H1 (cell line): ENCODE measurements around the gene DCXR. TPM values are rescaled to one million over a fixed set of nuclear protein-coding genes. Genes with fewer than 3 reads are reported as not detected.

Experiments
- CTCF ChIA-PET: fragments of 300-600 bp; sonication (Branson Sonifier 250); formaldehyde crosslinking; loops from one replicate; lab custom pipeline; 2021; ENCODE audit not compliant: partially characterized antibody; lab: Charles Lee
- POLR2A ChIA-PET: fragments of 300-600 bp; sonication (Branson Sonifier 250); formaldehyde crosslinking; loops from one replicate; lab custom pipeline; 2021; ENCODE audit warnings: inconsistent platforms; ENCODE audit not compliant: partially characterized antibody; lab: Charles Lee
- DNase-seq, 2 experiments: peaks; one replicate each; pipeline versions ENCODE4 v3.0.0 to v3.0.0-alpha.2; 2010 to 2022; ENCODE audit warnings: low spot score in 2 of 2, low read depth in 1 of 2, mixed read lengths in 1 of 2
- FAIRE-seq: peaks from 2 replicates; lab custom pipeline; 2011; peaks lifted over from hg19 to GRCh38; lab: Jason Lieb, UNC
- H2AFZ ChIP-seq: 2 replicates; pipeline ENCODE4 v1.8.1; 2012; ENCODE audit warnings: low read length, inconsistent platforms
- H2AK5ac ChIP-seq: 2 replicates; pipeline ENCODE4 v1.6.1; 2013; ENCODE audit warnings: low read depth, low read length
- H2BK120ac ChIP-seq: replicated peaks from 2 replicates; pipeline ENCODE3; 2013; ENCODE audit warnings: low read depth, low read length, inconsistent platforms
- H2BK12ac ChIP-seq: 2 replicates; pipeline ENCODE4 v1.6.1; 2013; ENCODE audit warnings: low read depth, low read length
- H2BK15ac ChIP-seq: 2 replicates; pipeline ENCODE4 v1.6.1; 2013; ENCODE audit warnings: low read length
- H2BK20ac ChIP-seq: 2 replicates; pipeline ENCODE4 v1.6.1; 2013; ENCODE audit warnings: low read length
- H2BK5ac ChIP-seq: 2 replicates; pipeline ENCODE4 v1.6.1; 2013; ENCODE audit warnings: low read depth, low read length
- H3K14ac ChIP-seq: 2 replicates; pipeline ENCODE4 v1.6.1; 2013; ENCODE audit warnings: inconsistent platforms; ENCODE audit not compliant: insufficient read length
- H3K18ac ChIP-seq: 2 replicates; pipeline ENCODE4 v1.6.1; 2013; ENCODE audit warnings: low read length; ENCODE audit errors: extremely low read depth
- H3K23ac ChIP-seq: 2 replicates; pipeline ENCODE4 v1.6.1; 2013; ENCODE audit warnings: inconsistent platforms; ENCODE audit not compliant: insufficient read length
- H3K23me2 ChIP-seq: 2 replicates; pipeline ENCODE4 v1.6.1; 2013; ENCODE audit warnings: low read depth, low read length
- H3K27ac ChIP-seq: 2 replicates; pipeline ENCODE4 v1.6.1; 2011; ENCODE audit warnings: low read depth, low read length, inconsistent platforms
- H3K27me3 ChIP-seq, 4 experiments: replicated peaks in 1 of 4; 1 replicate in 1 of 4; 2 replicates in 3 of 4; pipeline versions ENCODE4 v1.6.1 to v1.8.1; 2011 to 2013; ENCODE audit warnings: low read length in 3 of 4, mild to moderate bottlenecking in 3 of 4, inconsistent platforms in 2 of 4, mixed read lengths in 2 of 4, moderate library complexity in 1 of 4; ENCODE audit not compliant: control insufficient read depth in 3 of 4, insufficient read depth in 3 of 4; ENCODE audit errors: extremely low read depth in 1 of 4
- H3K36me3 ChIP-seq, 4 experiments: 2 replicates each; pipeline versions ENCODE4 v1.6.1 to v1.8.1; 2011 to 2013; ENCODE audit warnings: mild to moderate bottlenecking in 4 of 4, low read length in 3 of 4, moderate library complexity in 2 of 4, control low read depth in 1 of 4, inconsistent platforms in 1 of 4; ENCODE audit not compliant: insufficient read depth in 4 of 4, control insufficient read depth in 2 of 4
- H3K4ac ChIP-seq: replicated peaks from 2 replicates; pipeline ENCODE3; 2013; ENCODE audit warnings: low read length, low read depth, mixed read lengths, inconsistent platforms; ENCODE audit not compliant: insufficient read length
- H3K4me1 ChIP-seq, 4 experiments: replicated peaks in 1 of 4; 1 replicate in 1 of 4; 2 replicates in 3 of 4; pipeline versions ENCODE4 v1.6.1 to v1.8.1; 2011 to 2013; ENCODE audit warnings: low read length in 3 of 4, inconsistent platforms in 2 of 4, mixed read lengths in 1 of 4; ENCODE audit not compliant: insufficient read depth in 4 of 4, control insufficient read depth in 3 of 4
- H3K4me2 ChIP-seq, 2 experiments: 2 replicates each; pipeline versions ENCODE4 v1.6.1 to v1.8.1; 2011 to 2013; ENCODE audit warnings: low read depth in 2 of 2, low read length in 2 of 2, control low read depth in 1 of 2, inconsistent platforms in 1 of 2, mild to moderate bottlenecking in 1 of 2; ENCODE audit not compliant: insufficient read depth in 1 of 2
- H3K4me3 ChIP-seq, 4 experiments: fragments of 200-600, 300-600 bp in 1 of 4; sonication (generic), shearing (Covaris generic), sonication (Bioruptor Twin) in 1 of 4; 2 replicates each; pipeline versions ENCODE4 v1.5.1 to v1.8.1; 2011 to 2016; ENCODE audit warnings: low read length in 4 of 4, low read depth in 3 of 4, control low read depth in 2 of 4, inconsistent platforms in 2 of 4, mild to moderate bottlenecking in 2 of 4, mixed read lengths in 1 of 4, moderate library complexity in 1 of 4; ENCODE audit not compliant: insufficient read depth in 2 of 4; ENCODE audit errors: extremely low read depth in 1 of 4
- H3K56ac ChIP-seq: replicated peaks from 2 replicates; pipeline ENCODE3; 2013; ENCODE audit warnings: low read depth, mild to moderate bottlenecking, mixed read lengths, low read length, inconsistent platforms; ENCODE audit not compliant: insufficient read length
- H3K79me1 ChIP-seq: 2 replicates; pipeline ENCODE4 v1.6.1; 2013; ENCODE audit warnings: low read depth, low read length, control low read depth
- H3K79me2 ChIP-seq, 2 experiments: 2 replicates each; pipeline versions ENCODE4 v1.6.1 to v1.8.1; 2012 to 2013; ENCODE audit warnings: low read length in 2 of 2, mild to moderate bottlenecking in 2 of 2, inconsistent platforms in 1 of 2; ENCODE audit not compliant: insufficient read depth in 2 of 2, control insufficient read depth in 1 of 2
- H3K9ac ChIP-seq, 4 experiments: replicated peaks in 1 of 4; 1 replicate in 1 of 4; 2 replicates in 3 of 4; pipeline versions ENCODE4 v1.6.1 to v1.8.1; 2011 to 2013; ENCODE audit warnings: low read depth in 3 of 4, low read length in 3 of 4, control low read depth in 2 of 4, mild to moderate bottlenecking in 2 of 4, moderate library complexity in 2 of 4, inconsistent platforms in 1 of 4; ENCODE audit errors: extremely low read depth in 1 of 4
- H3K9me3 ChIP-seq, 2 experiments: 2 replicates each; pipeline versions ENCODE4 v1.6.1 to v1.8.1; 2012 to 2013; ENCODE audit warnings: mild to moderate bottlenecking in 2 of 2, moderate library complexity in 2 of 2, control low read depth in 1 of 2, inconsistent platforms in 1 of 2, low read depth in 1 of 2, low read length in 1 of 2, mixed read lengths in 1 of 2; ENCODE audit not compliant: insufficient read depth in 2 of 2
- H4K20me1 ChIP-seq, 2 experiments: replicated peaks in 1 of 2; 2 replicates each; pipeline versions ENCODE3 to v1.8.1; 2011 to 2013; ENCODE audit warnings: inconsistent platforms in 2 of 2, low read length in 2 of 2, mild to moderate bottlenecking in 1 of 2; ENCODE audit not compliant: insufficient read depth in 2 of 2, control insufficient read depth in 1 of 2
- H4K5ac ChIP-seq: 2 replicates; pipeline ENCODE4 v1.6.1; 2013; ENCODE audit warnings: low read length, low read depth, mixed read lengths, inconsistent platforms; ENCODE audit not compliant: insufficient read length
- H4K8ac ChIP-seq: 2 replicates; pipeline ENCODE4 v1.8.0; 2013; ENCODE audit warnings: mild to moderate bottlenecking, moderate library complexity, low read length, inconsistent platforms; ENCODE audit not compliant: insufficient read depth; ENCODE audit errors: extremely low read depth
- H4K91ac ChIP-seq: replicated peaks from 2 replicates; pipeline ENCODE3; 2013; ENCODE audit warnings: low read length, mixed read lengths, inconsistent platforms; ENCODE audit not compliant: insufficient read length
- BRCA1 ChIP-seq: IDR thresholded peaks from 2 replicates; pipeline ENCODE4 v1.6.1; 2012; ENCODE audit warnings: low read depth, low read length, improper control_type of control experiment
- CBX8 ChIP-seq: fragments of 300-800, 300-1000 bp; sonication (generic); IDR thresholded peaks from 2 replicates; pipeline ENCODE4 v1.7.1; 2016; ENCODE audit warnings: low read depth, low read length, borderline replicate concordance
- CHD1 ChIP-seq: IDR thresholded peaks from 2 replicates; pipeline ENCODE4 v1.6.1; 2012; ENCODE audit warnings: low read depth, low read length, improper control_type of control experiment
- CHD2 ChIP-seq: IDR thresholded peaks from 2 replicates; pipeline ENCODE4 v1.6.1; 2012; ENCODE audit warnings: low read length, improper control_type of control experiment
- E2F6 ChIP-seq: IDR thresholded peaks from 2 replicates; pipeline ENCODE4 v1.6.1; 2012; ENCODE audit warnings: inconsistent platforms
- HDAC6 ChIP-seq: IDR thresholded peaks from one replicate; pipeline ENCODE4 v1.7.1; 2012; ENCODE audit warnings: low read depth, mild to moderate bottlenecking, inconsistent platforms, low read length, moderate library complexity
- KDM5A ChIP-seq: fragments of 200-600 bp; IDR thresholded peaks from 2 replicates; pipeline ENCODE4 v1.7.1; 2012; ENCODE audit warnings: mild to moderate bottlenecking, low read length, inconsistent platforms, mixed read lengths
- RBBP5 ChIP-seq: IDR thresholded peaks from 2 replicates; pipeline ENCODE4 v1.7.1; 2012; ENCODE audit warnings: low read depth, mild to moderate bottlenecking, inconsistent platforms, low read length, moderate library complexity, borderline replicate concordance
- SP4 ChIP-seq: IDR thresholded peaks from 2 replicates; pipeline ENCODE4 v1.6.1; 2012; ENCODE audit warnings: low read length, inconsistent platforms
- TAF7 ChIP-seq: optimal IDR thresholded peaks from 2 replicates; pipeline ENCODE3; 2011; ENCODE audit warnings: low read depth, mild to moderate bottlenecking, inconsistent platforms, low read length, moderate library complexity, borderline replicate concordance
- TBP ChIP-seq: IDR thresholded peaks from 2 replicates; pipeline ENCODE4 v1.6.1; 2011; ENCODE audit warnings: low read depth, low read length, improper control_type of control experiment
- TCF12 ChIP-seq: IDR thresholded peaks from 2 replicates; pipeline ENCODE4 v1.6.1; 2011; ENCODE audit warnings: low read depth, mild to moderate bottlenecking, low read length
- TEAD4 ChIP-seq: IDR thresholded peaks from 2 replicates; pipeline ENCODE4 v1.6.1; 2012; ENCODE audit warnings: low read depth, low read length, inconsistent platforms, mixed read lengths
- WGBS, 2 experiments: shearing (Covaris generic) in 1 of 2; methylation state at CpG; one replicate each; pipeline versions ENCODE4 v1.1.6 to v1.1.7; 2013 to 2015; ENCODE audit warnings: low lambda C conversion rate in 2 of 2, mixed read lengths in 2 of 2, inconsistent platforms in 1 of 2, low coverage in 1 of 2, missing lambda C conversion rate in 1 of 2; ENCODE audit not compliant: insufficient replicate concordance in 2 of 2, insufficient coverage in 1 of 2, insufficient read length in 1 of 2; ENCODE audit errors: extremely low coverage in 1 of 2, missing lambda C conversion rate in 1 of 2; 5-methylcytosine and 5-hydroxymethylcytosine counted together
- polyA plus RNA-seq, 7 experiments: library from polyadenylated mRNA; depleted of rRNA in 3 of 7; stranded (reverse) in 5 of 7; unstranded in 2 of 7; fragments of >200 nt in 5 of 7; fragments of 200-250 nt in 2 of 7; gene quantifications; 1 replicate in 5 of 7; 2 replicates in 1 of 7; 4 replicates in 1 of 7; pipeline versions ENCODE4 v1.2.1 to v1.2.3, GENCODE V29; 2011 to 2013; ENCODE audit warnings: missing spikeins in 2 of 7, mixed read lengths in 2 of 7
- total RNA-seq: library from RNA; stranded (reverse); fragmentation: NEBNext Ultra II Directional; extraction: Animal tissue kit (Norgen Biotek cat#: 25700); gene quantifications from 2 replicates; pipeline ENCODE4 v1.2.1, GENCODE V29; 2021

Gene DCXR
- total and polyA plus RNA-seq, 2 of the 8 experiments (the other 6 are each of a cell fraction or from before 2014, with no cell fraction given), result 96.3 to 212 TPM

- Histone ChIP-seq H3K9me3 (no peaks in the 10 kb centered on the region), H2BK12ac (peak overlapping the region; percentile 50; the same call in 1 of the 2 replicates), H3K4ac (no peak overlapping the region), H2BK15ac (0 out of 2 replicates have a peak overlapping the region, but pooled peaks have one; percentile 5), H3K36me3 (no peaks in the 10 kb centered on the region), H2AFZ (no peak overlapping the region), H3K23me2 (0 out of 2 replicates have a peak, but pooled peaks cover 1% of the 10 kb centered on the region), H3K18ac (no peak overlapping the region; the same call in 1 of the 2 replicates), H3K23ac (peak overlapping the region; percentile 89), H2BK120ac (no peak overlapping the region), H4K91ac (no peak overlapping the region), H2BK20ac (no peak overlapping the region), H3K4me2 (no peak overlapping the region), H3K9ac (peak overlapping the region in 1 of 4 experiments; percentile 29; a peak in 1 of 7 replicates), H3K4me1 (peaks cover 0 to 1% (median 0%) of the 10 kb centered on the region in 4 experiments; a peak in 1 of 7 replicates), H3K79me1 (peaks cover 3% of the 10 kb centered on the region), H4K20me1 (peaks cover 3 to 4% of the 10 kb centered on the region in 2 experiments), H4K8ac (no peak overlapping the region; the same call in 1 of the 2 replicates), H4K5ac (no peak overlapping the region), H2AK5ac (peak overlapping the region; percentile 82; the same call in 1 of the 2 replicates), H3K4me3 (no peak overlapping the region), H3K27me3 (no peaks in the 10 kb centered on the region), H2BK5ac (peak overlapping the region; percentile 60; the same call in 1 of the 2 replicates), H3K56ac (no peak overlapping the region), H3K79me2 (no peaks in the 10 kb centered on the region), H3K27ac (no peak overlapping the region), H3K14ac (no peak overlapping the region)
- ChIA-PET CTCF (interaction anchor here (0.8 to 4.0 kb wide), 3 partner anchors 10 to 14 kb away, joined by 4 to 29 read pairs (median 7); no protein-coding TSS in a partner anchor), POLR2A (interaction anchor here (1.8 kb wide), 1 partner anchor 11 kb away, joined by 9 read pairs; no protein-coding TSS in a partner anchor)
- 94% methylated on average over 22 of the region's 30 CpGs; no CpG with 5 or more reads in 1 of the 2 experiments for WGBS, 2 experiments
- no peak for FAIRE-seq
- no peak for DNase-seq
- no peak for TF ChIP-seq TCF12
- no peak for TF ChIP-seq CHD2
- TF ChIP-seq KDM5A, result no peak
- TF ChIP-seq CBX8, result no peak
- no peak for TF ChIP-seq CHD1
- TF ChIP-seq RBBP5, result no peak
- no peak for TF ChIP-seq HDAC6
- no peak for TF ChIP-seq TBP
- TF ChIP-seq SP4, result no peak
- no peak for TF ChIP-seq TAF7
- TF ChIP-seq TEAD4, result no peak
- TF ChIP-seq E2F6, result no peak
- TF ChIP-seq BRCA1, result no peak
These were observed 31.7 kb downstream of the DCXR start for GRCh38 chr17:82005701-82006348.
